ENCODE measurements around the gene DYRK1A. TPM values are rescaled to one million over a fixed set of nuclear protein-coding genes. Genes with fewer than 3 reads are reported as not detected.

Gene DYRK1A
- total RNA-seq, 4 donors from 2014 or later = 81.8 to 108 (median 87.4) TPM

DNA sequence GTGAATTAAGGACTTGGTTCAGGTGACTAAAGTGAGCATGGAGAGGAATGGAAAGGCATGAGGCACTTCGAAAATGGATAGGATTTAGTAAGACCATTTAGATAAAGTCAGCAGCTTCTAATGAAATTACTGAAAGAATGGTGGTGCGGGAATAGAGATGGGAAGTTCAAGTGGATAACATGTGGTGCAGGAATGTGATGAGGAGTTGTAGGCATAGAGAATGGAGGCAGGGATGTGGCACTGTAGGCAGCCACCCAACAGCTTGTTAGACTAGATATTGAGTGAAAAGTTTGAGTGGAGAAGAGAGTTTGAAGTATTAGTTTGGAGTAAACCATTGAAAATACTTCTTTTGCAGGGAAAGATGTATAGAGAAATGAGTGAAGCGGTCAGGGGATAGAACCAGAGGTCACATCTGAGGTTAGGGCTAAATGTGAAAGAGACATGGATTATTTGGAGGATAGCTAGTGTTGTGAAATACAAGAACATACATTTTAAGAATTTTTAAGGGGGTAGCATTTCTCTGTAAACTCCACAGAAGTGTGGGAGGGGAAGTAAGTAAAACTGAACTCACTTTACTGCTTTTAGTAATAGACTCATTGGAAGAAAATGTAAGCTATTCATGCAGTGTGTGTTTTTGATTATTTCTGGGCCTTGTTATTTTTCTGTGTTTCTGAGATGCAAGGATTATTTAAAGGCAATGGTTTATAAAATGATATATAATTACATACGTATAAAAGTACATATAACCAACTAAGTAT is 46.2 kb downstream of the DYRK1A start:
- TF ChIP-seq POLR2AphosphoS5 (IDR thresholded peaks at IDR 0.05) = no peak
- TF ChIP-seq, protein P1, sequence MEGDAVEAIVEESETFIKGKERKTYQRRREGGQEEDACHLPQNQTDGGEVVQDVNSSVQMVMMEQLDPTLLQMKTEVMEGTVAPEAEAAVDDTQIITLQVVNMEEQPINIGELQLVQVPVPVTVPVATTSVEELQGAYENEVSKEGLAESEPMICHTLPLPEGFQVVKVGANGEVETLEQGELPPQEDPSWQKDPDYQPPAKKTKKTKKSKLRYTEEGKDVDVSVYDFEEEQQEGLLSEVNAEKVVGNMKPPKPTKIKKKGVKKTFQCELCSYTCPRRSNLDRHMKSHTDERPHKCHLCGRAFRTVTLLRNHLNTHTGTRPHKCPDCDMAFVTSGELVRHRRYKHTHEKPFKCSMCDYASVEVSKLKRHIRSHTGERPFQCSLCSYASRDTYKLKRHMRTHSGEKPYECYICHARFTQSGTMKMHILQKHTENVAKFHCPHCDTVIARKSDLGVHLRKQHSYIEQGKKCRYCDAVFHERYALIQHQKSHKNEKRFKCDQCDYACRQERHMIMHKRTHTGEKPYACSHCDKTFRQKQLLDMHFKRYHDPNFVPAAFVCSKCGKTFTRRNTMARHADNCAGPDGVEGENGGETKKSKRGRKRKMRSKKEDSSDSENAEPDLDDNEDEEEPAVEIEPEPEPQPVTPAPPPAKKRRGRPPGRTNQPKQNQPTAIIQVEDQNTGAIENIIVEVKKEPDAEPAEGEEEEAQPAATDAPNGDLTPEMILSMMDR (IDR thresholded peaks at IDR 0.05) = no peak
- no peak for TF ChIP-seq EP300 (IDR thresholded peaks at IDR 0.05)
- TF ChIP-seq POLR2A (IDR thresholded peaks at IDR 0.05; ENCODE audit: low read depth) = no peak
- Histone ChIP-seq H3K27ac (replicated peaks in 1 of 4) (no peak overlapping the region), H3K4me1 (peaks cover 66 to 98% (median 88%) of the 10 kb centered on the region in 4 donors), H3K9me3 (no peaks in the 10 kb centered on the region), H3K4me3 (no peak overlapping the region), H3K36me3 (no peaks in the 10 kb centered on the region), H3K27me3 (no peaks in the 10 kb centered on the region)
- intact Hi-C loops (cut with DNase I) = no loop called here
- no peak for DNase-seq (ENCODE audit: extremely low spot score)
- 66% methylated on average over 4 of the region's 4 CpGs for WGBS

DNA sequence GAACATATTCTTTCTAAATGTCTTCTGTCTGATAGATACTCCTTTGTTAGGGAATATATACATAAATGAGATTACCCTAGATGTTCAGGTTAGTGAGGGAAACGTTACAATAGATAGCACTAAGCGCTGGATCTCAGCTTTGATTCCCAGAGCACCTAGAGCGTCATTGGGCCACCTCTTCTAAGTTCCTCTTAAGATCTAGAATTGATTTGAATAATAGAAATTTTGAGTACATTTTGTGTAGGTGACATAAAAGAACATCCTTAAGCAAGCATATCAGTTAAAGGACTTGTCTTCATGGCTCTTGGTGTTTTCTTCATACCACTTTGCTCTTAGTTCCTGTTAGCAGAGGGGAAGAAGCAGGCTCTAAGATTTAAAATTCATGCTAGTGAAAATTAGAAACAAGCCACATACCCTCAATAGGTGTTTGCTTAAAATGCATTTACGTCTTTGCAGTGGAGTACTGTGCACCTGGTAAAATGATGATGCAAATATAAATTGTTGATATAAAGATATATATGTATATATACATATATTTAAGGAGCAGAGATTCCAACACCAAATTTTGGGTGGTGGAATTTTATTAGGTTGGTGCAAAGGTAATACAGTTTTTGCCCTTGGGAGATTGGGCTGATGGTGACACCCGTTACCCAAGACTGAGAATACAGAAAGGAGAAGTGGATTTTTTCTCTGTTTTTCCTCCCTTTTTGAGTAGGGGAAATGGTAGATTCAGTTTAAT is 47.1 kb downstream of the DYRK1A start:
- H3K27ac ChIP-seq (replicated peaks in 1 of 4) = no peak overlapping the region
- no peaks in the 10 kb centered on the region for H3K27me3 ChIP-seq
- H3K9me3 ChIP-seq = no peaks in the 10 kb centered on the region
- no peaks in the 10 kb centered on the region for H3K36me3 ChIP-seq
- no peak for DNase-seq (ENCODE audit: extremely low spot score)
- no peak overlapping the region for H3K4me3 ChIP-seq
- intact Hi-C loops (cut with DNase I) = no loop called here
- H3K4me1 ChIP-seq = peaks cover 66 to 98% (median 86%) of the 10 kb centered on the region in 4 donors
- TF ChIP-seq POLR2A (IDR thresholded peaks at IDR 0.05; ENCODE audit: low read depth) (no peak), EP300 (IDR thresholded peaks at IDR 0.05) (no peak), POLR2AphosphoS5 (IDR thresholded peaks at IDR 0.05) (no peak)
- TF ChIP-seq, protein P1 (IDR thresholded peaks at IDR 0.05) = no peak
- 72% methylated on average over 5 of the region's 5 CpGs for WGBS

DNA sequence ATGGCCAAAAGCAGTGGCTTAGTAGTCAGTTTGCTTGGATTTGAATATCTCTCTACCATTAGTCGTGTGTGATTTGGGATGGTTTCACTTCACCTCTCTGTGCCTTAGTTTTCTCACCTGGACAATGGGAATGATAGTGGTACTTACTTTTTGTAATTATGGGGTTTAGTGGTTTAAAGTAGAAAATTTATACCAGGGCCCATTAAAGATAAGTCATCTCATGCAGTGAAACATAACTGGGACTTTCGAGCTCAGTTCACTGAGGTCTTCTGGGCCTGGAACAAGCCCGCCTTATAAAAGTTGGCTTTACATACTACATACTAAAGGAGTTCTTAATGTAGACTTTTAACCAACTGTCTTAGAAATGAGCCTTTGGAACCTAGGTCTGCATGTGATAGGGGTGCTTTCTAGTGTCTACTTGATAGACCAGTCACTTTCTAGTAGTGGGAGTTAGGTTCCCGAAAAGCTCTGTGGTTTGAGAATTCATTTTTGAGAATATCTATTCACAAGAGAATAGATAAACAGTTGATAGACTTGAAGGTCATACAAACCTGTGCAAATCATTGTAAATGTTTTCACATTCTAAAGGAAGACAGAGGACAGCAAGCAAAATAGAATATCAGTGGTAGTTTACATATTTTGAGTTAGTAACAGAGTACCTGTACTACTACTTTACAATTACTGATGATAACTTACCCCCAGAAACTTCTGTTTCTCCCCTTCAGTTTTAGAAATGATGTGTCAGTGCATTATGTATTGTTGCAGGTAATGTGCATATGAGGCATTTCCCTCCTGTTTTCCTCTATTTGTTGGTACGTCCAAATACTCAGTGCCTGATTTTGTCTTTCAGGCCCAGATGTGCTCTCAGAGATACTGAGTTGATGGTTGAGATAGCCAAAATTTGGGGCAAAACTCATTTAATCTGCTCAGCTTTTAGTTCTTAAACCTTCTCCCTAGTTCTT is 48.0 kb downstream of the DYRK1A start:
- Histone ChIP-seq H3K27ac (replicated peaks in 1 of 4) (no peak overlapping the region), H3K9me3 (no peaks in the 10 kb centered on the region), H3K4me3 (no peak overlapping the region), H3K27me3 (no peaks in the 10 kb centered on the region), H3K36me3 (no peaks in the 10 kb centered on the region), H3K4me1 (peaks cover 68 to 98% (median 88%) of the 10 kb centered on the region in 4 donors)
- no peak for TF ChIP-seq POLR2AphosphoS5 (IDR thresholded peaks at IDR 0.05)
- no peak for TF ChIP-seq POLR2A (IDR thresholded peaks at IDR 0.05; ENCODE audit: low read depth)
- TF ChIP-seq EP300 (IDR thresholded peaks at IDR 0.05) = no peak
- TF ChIP-seq, protein P1 (IDR thresholded peaks at IDR 0.05) = no peak
- WGBS = 86% methylated on average over 5 of the region's 5 CpGs
- no peak for DNase-seq (ENCODE audit: extremely low spot score)
- intact Hi-C loops (cut with DNase I) = no loop called here

DNA sequence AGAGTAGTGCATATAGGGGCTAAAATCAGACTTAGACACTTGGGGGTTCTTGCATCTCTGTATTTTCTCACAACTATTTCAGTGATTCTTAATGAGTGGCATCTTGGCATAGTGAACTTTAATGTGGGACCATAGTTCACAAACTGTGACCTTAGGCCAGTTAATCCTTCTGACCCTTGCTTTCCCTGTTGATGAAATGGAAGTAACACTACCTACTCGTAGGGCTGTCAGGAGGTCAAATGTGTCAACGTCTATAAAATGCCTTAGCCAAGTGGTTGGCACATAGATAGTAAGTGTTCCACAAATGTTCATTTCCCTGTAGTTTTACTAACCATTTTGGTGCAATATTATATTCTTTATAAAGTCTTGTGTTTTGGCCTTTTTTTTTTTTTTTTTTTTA is 49.4 kb downstream of the DYRK1A start:
- DNase-seq (ENCODE audit: extremely low spot score) = no peak
- WGBS = 49% methylated on average over 2 of the region's 2 CpGs
- H3K27ac ChIP-seq (replicated peaks in 1 of 4) = no peak overlapping the region

More for the DNA sequence above, 49.4 kb downstream of the DYRK1A start:
- H3K27me3 ChIP-seq = no peaks in the 10 kb centered on the region
- no peaks in the 10 kb centered on the region for H3K36me3 ChIP-seq
- no peak for TF ChIP-seq POLR2A (IDR thresholded peaks at IDR 0.05; ENCODE audit: low read depth)
- TF ChIP-seq, protein P1 (IDR thresholded peaks at IDR 0.05) = no peak
- TF ChIP-seq EP300 (IDR thresholded peaks at IDR 0.05) = no peak
- TF ChIP-seq POLR2AphosphoS5 (IDR thresholded peaks at IDR 0.05) = no peak
- intact Hi-C loops (cut with DNase I) = no loop called here
- H3K4me1 ChIP-seq = peaks cover 73 to 96% (median 95%) of the 10 kb centered on the region in 4 donors
- H3K4me3 ChIP-seq = no peak overlapping the region
- H3K9me3 ChIP-seq = no peaks in the 10 kb centered on the region

Data from esophagus muscularis mucosa (tissue), 4 donors.